ENCODE results near the gene BAG2. TPM values are rescaled to one million over a fixed set of nuclear protein-coding genes. Genes with fewer than 3 reads are reported as not detected.

Gene BAG2
- total RNA-seq, 1 experiment from 2014 or later: 11.0 TPM

DNA sequence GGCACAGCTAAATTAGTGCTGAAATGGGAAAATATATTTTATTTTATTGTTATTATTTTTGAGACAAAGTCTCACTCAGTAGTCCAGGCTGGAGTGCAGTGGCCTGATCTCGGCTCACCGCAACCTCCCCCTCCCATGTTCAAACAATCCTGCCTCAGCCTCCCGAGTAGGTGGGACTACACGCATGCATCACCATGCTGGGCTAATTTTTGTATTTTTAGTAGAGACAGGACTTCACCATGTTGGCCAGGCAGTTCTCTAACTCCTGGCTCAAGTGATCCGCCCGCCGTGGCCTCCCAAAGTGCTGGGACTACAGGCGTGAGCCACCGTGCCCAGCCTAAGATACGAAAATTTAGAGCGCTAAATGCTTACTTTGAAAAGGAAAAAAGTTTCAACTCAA is 45.1 kb downstream of the BAG2 start:
- CTCF ChIA-PET: no interaction called here
- H3K4me3 ChIP-seq: no peak overlapping the region
- no TSS peak for BruUV-seq (replicated peaks)
- peaks cover 40% of the 10 kb centered on the region for H3K79me2 ChIP-seq (ENCODE audit: low read depth)
- 0 out of 2 replicates have a peak, but pooled peaks cover 12% of the 10 kb centered on the region for H3K4me1 ChIP-seq (replicated peaks; ENCODE audit: insufficient read depth)
- H4K20me1 ChIP-seq (ENCODE audit: insufficient read depth): no peaks in the 10 kb centered on the region
- no peaks in the 10 kb centered on the region for H3K9me3 ChIP-seq (ENCODE audit: insufficient read depth, low read depth)
- H3K27me3 ChIP-seq (ENCODE audit: insufficient read depth, low read depth): no peaks in the 10 kb centered on the region
- no peak for DNase-seq
- no peak overlapping the region for H3K27ac ChIP-seq
- intact Hi-C loops (cut with micrococcal nuclease; ENCODE audit: unreplicated experiment): no loop called here
- no peaks in the 10 kb centered on the region for H3F3A ChIP-seq (ENCODE audit: insufficient read depth, low read depth)
- no peak overlapping the region for H2AFZ ChIP-seq
- no peak for TF ChIP-seq EZH2 (IDR thresholded peaks at IDR 0.05; ENCODE audit: low read depth)
- TF ChIP-seq, protein P1, sequence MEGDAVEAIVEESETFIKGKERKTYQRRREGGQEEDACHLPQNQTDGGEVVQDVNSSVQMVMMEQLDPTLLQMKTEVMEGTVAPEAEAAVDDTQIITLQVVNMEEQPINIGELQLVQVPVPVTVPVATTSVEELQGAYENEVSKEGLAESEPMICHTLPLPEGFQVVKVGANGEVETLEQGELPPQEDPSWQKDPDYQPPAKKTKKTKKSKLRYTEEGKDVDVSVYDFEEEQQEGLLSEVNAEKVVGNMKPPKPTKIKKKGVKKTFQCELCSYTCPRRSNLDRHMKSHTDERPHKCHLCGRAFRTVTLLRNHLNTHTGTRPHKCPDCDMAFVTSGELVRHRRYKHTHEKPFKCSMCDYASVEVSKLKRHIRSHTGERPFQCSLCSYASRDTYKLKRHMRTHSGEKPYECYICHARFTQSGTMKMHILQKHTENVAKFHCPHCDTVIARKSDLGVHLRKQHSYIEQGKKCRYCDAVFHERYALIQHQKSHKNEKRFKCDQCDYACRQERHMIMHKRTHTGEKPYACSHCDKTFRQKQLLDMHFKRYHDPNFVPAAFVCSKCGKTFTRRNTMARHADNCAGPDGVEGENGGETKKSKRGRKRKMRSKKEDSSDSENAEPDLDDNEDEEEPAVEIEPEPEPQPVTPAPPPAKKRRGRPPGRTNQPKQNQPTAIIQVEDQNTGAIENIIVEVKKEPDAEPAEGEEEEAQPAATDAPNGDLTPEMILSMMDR (conservative IDR thresholded peaks at IDR 0.05): no peak
- no peaks in the 10 kb centered on the region for H3K9me2 ChIP-seq (ENCODE audit: insufficient read depth)
- H3K36me3 ChIP-seq (ENCODE audit: low read depth): no peaks in the 10 kb centered on the region
- POLR2A ChIA-PET (ENCODE audit: unreplicated experiment): no interaction called here
- H3K4me2 ChIP-seq: no peak overlapping the region

DNA sequence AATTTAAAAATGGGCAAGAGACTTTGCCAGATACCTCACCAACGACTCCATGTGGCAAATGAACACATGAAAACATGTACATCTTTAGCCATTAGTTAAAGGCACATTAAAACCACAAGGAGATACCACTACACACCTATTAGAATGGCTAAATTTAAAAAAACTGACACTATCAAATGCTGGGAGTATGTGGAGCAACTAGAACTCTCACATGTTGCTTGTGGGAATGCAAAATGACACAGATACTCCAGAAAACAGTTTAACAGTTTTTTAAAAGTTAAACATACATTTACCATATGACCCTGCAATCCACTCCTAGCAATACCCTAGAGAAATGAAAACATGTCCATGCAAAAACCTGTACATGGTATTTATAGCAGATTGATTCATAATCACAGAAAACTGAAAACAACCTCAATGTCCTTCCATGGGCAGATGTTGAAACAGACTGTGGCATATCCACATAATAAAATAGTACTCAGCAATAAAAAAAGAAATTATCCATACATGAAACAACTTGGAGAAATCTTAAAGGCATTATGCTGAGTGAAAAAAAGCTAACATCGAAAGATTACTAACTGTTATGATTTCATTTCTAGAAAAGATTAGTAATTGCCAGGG is 48.1 kb downstream of the BAG2 start:
- Histone ChIP-seq H3K27ac (no peak overlapping the region), H3K9me3 (ENCODE audit: insufficient read depth, low read depth) (no peaks in the 10 kb centered on the region), H3K36me3 (ENCODE audit: low read depth) (no peaks in the 10 kb centered on the region), H3F3A (ENCODE audit: insufficient read depth, low read depth) (0 out of 2 replicates have a peak, but pooled peaks cover 6% of the 10 kb centered on the region), H2AFZ (no peak overlapping the region), H3K79me2 (ENCODE audit: low read depth) (peaks cover 40% of the 10 kb centered on the region), H3K4me3 (no peak overlapping the region), H3K4me1 (replicated peaks; ENCODE audit: insufficient read depth) (peaks cover 25% of the 10 kb centered on the region), H3K9me2 (ENCODE audit: insufficient read depth) (no peaks in the 10 kb centered on the region), H3K27me3 (ENCODE audit: insufficient read depth, low read depth) (no peaks in the 10 kb centered on the region), H4K20me1 (ENCODE audit: insufficient read depth) (no peaks in the 10 kb centered on the region), H3K4me2 (peak overlapping the region; percentile 15)
- intact Hi-C loops (cut with micrococcal nuclease; ENCODE audit: unreplicated experiment): loop anchor here (5.0 kb wide), 1 partner anchor 47 kb away; no protein-coding TSS in a partner anchor
- no peak for DNase-seq
- TF ChIP-seq EZH2 (IDR thresholded peaks at IDR 0.05; ENCODE audit: low read depth): no peak
- TF ChIP-seq, protein P1 (conservative IDR thresholded peaks at IDR 0.05): no peak
- ChIA-PET CTCF (no interaction called here), POLR2A (ENCODE audit: unreplicated experiment) (no interaction called here)
- no TSS peak for BruUV-seq (replicated peaks)

DNA sequence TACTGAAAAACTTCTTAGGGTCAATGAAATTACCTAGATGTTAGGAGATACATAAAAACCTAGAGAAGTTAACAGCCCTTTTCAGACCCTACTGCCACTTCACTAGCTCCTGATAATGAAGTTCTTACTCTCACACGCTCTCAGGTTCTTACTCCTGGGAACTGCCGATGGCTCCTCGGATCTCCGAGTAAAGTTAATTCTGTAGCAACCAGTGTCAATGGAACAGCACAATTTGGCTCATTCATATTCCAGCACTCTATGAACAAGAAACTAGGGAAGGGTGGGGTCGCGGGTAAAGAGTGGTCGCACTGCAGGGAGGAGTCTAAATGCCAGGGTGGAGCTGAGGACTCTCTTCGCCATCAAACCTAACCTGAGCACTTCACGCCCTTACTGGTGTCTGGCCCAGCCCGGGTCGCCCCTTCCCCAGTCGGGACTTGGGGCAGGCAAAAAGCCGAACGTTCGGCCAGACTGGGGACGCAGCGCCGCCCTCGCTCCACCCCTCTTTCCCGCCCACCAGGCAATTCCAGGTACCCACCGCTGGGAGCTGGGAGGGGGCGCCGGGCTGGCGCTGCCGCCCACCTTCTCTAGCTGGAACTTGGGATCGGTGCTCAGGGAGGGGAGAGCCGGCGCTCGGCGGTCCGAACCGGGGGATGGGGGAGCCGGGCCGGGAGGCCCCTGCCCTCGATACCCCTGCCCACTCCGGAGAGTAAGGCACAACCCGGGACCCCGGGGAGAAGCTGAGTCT is 49.2 kb downstream of the BAG2 start:
- TSS peak; percentile 37 for BruUV-seq (replicated peaks)
- Histone ChIP-seq H3K9me3 (ENCODE audit: insufficient read depth, low read depth) (no peaks in the 10 kb centered on the region), H3K9me2 (ENCODE audit: insufficient read depth) (no peaks in the 10 kb centered on the region), H3K36me3 (ENCODE audit: low read depth) (no peaks in the 10 kb centered on the region), H2AFZ (peak overlapping the region; percentile 98), H3K4me1 (replicated peaks; ENCODE audit: insufficient read depth) (peaks cover 26% of the 10 kb centered on the region), H3K27me3 (ENCODE audit: insufficient read depth, low read depth) (no peaks in the 10 kb centered on the region), H3K27ac (no peak overlapping the region), H3F3A (ENCODE audit: insufficient read depth, low read depth) (0 out of 2 replicates have a peak, but pooled peaks cover 6% of the 10 kb centered on the region), H4K20me1 (ENCODE audit: insufficient read depth) (no peaks in the 10 kb centered on the region), H3K4me2 (peak overlapping the region; percentile 73), H3K79me2 (ENCODE audit: low read depth) (peaks cover 40% of the 10 kb centered on the region), H3K4me3 (peak overlapping the region; percentile 95)
- no peak for TF ChIP-seq EZH2 (IDR thresholded peaks at IDR 0.05; ENCODE audit: low read depth)
- TF ChIP-seq, protein P1 (conservative IDR thresholded peaks at IDR 0.05): peak; percentile 49; the same call in 1 of the 2 replicates
- POLR2A ChIA-PET (ENCODE audit: unreplicated experiment): interaction anchor here (0.6 kb wide), 2 partner anchors 10 to 47 kb away, joined by 3 to 5 read pairs; no protein-coding TSS in a partner anchor
- DNase-seq: peak; percentile 52 to 58
- intact Hi-C loops (cut with micrococcal nuclease; ENCODE audit: unreplicated experiment): loop anchor here (5.0 kb wide), 1 partner anchor 46 kb away; no protein-coding TSS in a partner anchor
- CTCF ChIA-PET: interaction anchor here (0.6 kb wide), 2 partner anchors 160 to 283 kb away, joined by 4 to 5 read pairs; no protein-coding TSS in a partner anchor
